Effector CD4-positive, alpha-beta T cell (primary cell): Measurements from ENCODE around the gene CERK.
"Not testable (repeated sequence)": the region's sequence is repeated elsewhere in the genome, so short reads cannot be mapped to it uniquely, and the experiment has no call there.

Experiments
- DNase-seq: peaks from one replicate; pipeline ENCODE4 v3.0.0-alpha.2; 2020

The CERK gene

DNA sequence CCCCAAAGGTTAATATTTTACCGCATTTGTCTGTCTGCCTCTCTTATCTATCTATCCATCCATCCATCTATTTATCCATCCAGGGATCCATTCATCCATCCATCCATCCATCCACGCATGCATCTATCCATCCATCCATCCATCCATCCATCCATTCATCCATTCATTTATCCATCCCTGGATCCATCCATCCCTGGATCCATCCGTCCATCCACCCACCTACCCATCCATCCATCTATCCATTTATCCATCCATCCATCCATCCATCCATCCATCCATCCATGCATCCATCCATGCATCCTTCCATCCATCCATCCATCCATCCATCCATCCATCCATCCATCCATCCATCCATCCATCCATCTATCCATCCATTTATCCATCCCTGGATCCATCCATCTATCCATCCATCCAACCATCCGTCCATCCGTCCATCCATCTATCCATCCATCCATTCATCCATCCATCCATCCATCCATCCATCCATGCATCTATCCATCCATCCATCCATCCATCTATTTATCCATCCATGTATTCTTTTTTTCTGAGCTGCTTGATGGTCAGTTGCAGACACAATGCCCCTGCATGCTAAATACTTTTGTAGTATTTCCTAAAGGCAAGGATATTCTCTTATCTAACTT lies 95.1 kb downstream of the CERK start:
- not testable (repeated sequence) for DNase-seq

DNA sequence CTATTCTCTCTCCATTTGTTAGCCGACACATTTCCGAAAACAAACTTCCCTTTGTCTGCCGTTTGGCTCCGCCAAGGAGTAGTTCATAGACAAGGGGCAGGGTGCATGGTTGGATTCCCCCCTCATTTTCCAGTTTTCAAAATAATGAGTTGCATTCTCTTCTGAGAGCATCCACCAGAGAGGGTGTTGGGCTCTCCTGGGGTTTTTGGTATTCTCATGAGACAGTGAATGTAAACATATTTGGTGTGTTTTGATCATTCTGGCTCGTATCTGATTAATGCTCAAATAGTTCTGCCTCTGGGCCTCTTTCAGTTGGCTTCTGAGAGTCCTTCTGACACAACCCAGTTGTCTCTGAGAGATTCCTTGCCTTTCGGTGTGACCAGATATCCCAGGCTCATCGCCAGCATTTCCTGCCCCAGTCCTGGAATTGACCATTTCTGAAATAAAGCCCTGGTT lies 96.2 kb downstream of the CERK start:
- DNase-seq = no peak

DNA sequence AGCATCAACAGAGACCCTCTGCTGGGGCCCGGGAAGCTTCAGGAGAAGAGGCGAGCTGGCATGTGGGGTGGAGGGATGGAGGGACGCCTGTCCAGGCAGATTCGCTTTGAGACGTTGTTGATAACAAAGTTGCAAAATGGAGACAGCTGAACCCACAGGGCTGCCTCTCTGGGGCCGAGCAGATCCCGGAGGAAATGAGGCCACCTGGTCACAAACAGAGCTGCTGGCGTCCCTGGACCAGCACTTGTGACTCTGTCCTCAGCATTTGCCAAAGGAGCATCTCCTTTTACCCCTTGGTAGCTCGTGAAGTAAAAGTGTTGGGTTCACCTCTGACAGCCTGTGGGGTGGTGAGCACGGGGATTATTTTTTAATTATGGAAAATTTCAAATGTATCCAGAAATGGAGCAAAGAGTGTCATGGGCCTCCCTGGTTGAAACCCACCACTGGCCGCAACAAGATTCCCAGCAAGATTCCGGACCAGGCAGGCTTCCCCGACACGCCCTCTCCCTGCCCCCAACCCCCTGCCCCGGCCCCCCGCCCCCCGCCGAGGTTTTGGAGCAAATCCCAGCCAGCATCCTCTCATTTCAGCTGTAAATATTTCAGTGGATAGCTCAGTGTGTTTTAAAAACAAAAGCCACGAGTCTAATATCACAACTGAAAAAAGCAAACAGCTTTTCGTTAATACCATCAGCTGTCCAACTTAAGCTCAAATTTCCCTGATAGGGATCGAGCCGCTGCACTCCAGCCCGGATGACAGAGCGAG lies 97.6 kb downstream of the CERK start:
- no peak for DNase-seq

- no peak for DNase-seq
Observed at GRCh38 chr22:46639843-46640242, 98.2 kb downstream of the CERK start.

- no peak for DNase-seq
Observed at GRCh38 chr22:46638601-46639431, 99.2 kb downstream of the CERK start.

- DNase-seq = no peak
Observed at GRCh38 chr22:46637711-46638600, 100.1 kb downstream of the CERK start.

GRCh38 chr22:46636221-46637002 lies 101.6 kb downstream of the CERK start:
- no peak for DNase-seq

DNA sequence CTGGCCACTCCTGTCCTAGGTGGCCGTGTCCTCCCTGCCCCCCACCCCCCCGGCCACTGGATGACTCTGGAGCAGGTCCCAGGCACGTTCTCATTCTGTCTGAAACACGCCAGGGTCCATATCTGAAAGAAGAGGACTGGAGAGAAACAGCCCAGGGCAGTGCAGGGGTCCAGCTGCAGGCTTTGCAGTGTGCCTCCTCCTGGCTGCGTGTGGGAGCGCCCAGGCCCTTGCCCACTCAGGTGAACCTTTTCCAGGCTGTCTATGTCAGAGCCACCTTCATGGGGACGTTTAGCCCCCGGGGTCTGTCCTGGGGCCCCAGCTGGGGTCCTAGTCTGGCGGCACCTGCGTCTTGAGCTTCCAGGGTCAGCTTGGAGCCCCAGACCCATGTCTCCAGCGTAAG lies 102.3 kb downstream of the CERK start:
- no peak for DNase-seq

DNA sequence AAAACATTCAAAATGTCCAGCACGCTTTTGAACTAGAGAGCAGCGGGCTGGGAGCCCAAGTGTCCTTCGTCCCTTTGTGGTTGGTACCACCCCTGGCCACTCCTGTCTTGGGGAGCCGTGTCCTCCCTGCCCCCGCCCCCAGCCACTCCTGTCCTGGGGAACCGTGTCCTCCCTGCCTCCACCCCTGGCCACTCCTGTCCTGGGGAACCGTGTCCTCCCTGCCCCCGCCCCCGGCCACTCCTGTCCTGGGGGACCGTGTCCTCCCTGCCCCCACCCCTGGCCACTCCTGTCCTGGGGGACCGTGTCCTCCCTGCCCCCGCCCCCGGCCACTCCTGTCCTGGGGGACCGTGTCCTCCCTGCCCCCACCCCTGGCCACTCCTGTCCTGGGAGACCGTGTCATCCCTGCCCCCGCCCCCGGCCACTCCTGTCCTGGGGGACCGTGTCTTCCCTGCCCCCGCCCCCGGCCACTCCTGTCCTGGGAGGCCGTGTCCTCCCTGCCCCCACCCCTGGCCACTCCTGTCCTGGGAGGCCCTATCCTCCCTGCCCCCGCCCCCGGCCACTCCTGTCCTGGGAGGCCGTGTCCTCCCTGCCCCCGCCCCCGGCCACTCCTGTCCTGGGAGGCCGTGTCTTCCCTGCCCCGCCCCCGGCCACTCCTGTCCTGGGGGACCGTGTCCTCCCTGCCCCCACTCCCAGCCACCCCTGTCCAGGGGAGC lies 102.9 kb downstream of the CERK start:
- not testable (repeated sequence) for DNase-seq
